Coronary artery (tissue), 2 donors: ENCODE measurements around the gene ZDHHC24.

Experiments used
- DNase-seq: peaks from one replicate; pipeline ENCODE4 v3.0.0-alpha.2; 2017; ENCODE audit warnings: low spot score
- H3K27ac ChIP-seq, 2 donors: fragments of 200-600 bp; sonication (generic); one replicate each; pipeline ENCODE4 v1.5.1; 2016 to 2019
- H3K4me3 ChIP-seq: fragments of 200-600 bp; sonication (generic); 2 replicates; pipeline ENCODE4 v1.5.1; 2016; ENCODE audit warnings: mild to moderate bottlenecking, moderate library complexity
- TF ChIP-seq, protein P1 (sequence below): fragments of 200-600 bp; sonication (generic); IDR thresholded peaks from one replicate; pipeline ENCODE4 v1.5.1; 2019; ENCODE audit warnings: antibody characterized with exemption

The ZDHHC24 gene

DNA sequence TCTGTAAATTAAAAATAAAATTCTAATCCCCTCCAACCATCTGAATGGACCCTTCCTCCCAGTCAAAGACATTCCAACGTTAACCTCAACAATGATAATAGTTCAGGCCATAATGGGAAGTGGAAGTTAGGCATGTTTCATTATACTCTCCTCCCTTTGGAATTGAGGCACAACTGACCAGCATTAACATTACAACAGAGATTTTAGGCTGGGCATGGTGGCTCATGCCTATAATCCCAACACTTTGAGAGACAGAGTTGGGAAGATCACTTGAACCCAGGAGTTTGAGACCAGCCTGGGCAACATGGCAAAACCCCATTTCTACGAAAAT lies 25.0 kb upstream of the ZDHHC24 start:
- no peak for DNase-seq
- TF ChIP-seq, protein P1, sequence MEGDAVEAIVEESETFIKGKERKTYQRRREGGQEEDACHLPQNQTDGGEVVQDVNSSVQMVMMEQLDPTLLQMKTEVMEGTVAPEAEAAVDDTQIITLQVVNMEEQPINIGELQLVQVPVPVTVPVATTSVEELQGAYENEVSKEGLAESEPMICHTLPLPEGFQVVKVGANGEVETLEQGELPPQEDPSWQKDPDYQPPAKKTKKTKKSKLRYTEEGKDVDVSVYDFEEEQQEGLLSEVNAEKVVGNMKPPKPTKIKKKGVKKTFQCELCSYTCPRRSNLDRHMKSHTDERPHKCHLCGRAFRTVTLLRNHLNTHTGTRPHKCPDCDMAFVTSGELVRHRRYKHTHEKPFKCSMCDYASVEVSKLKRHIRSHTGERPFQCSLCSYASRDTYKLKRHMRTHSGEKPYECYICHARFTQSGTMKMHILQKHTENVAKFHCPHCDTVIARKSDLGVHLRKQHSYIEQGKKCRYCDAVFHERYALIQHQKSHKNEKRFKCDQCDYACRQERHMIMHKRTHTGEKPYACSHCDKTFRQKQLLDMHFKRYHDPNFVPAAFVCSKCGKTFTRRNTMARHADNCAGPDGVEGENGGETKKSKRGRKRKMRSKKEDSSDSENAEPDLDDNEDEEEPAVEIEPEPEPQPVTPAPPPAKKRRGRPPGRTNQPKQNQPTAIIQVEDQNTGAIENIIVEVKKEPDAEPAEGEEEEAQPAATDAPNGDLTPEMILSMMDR, result no peak
- Histone ChIP-seq H3K27ac (no peak overlapping the region), H3K4me3 (no peak overlapping the region)

- Histone ChIP-seq H3K27ac (no peak overlapping the region), H3K4me3 (no peak overlapping the region)
- TF ChIP-seq, protein P1, result no peak
- DNase-seq, result no peak
These were observed 24.4 kb upstream of the ZDHHC24 start for GRCh38 chr11:66570079-66570849.

- no peak overlapping the region for H3K4me3 ChIP-seq
These were observed 23.2 kb upstream of the ZDHHC24 start for GRCh38 chr11:66569076-66569475.

GRCh38 chr11:66568124-66568916 lies 22.5 kb upstream of the ZDHHC24 start, which contains the start of gene CTSF:
TSS of gene CTSF (minus strand) at chr11:66568606. CDS start at chr11:66568486, 120 bp downstream.
- peak; percentile 84 for DNase-seq
- Histone ChIP-seq H3K4me3 (peak within 1 kb of the TSS; percentile 91), H3K27ac (peak within 1 kb of the TSS; percentile 54 to 73)
- TF ChIP-seq, protein P1, result no peak

More at GRCh38 chr11:66569076-66569475, 23.2 kb upstream of the ZDHHC24 start:
- H3K27ac ChIP-seq, result no peak overlapping the region
- DNase-seq, result peak; percentile 67
- TF ChIP-seq, protein P1, result no peak

DNA sequence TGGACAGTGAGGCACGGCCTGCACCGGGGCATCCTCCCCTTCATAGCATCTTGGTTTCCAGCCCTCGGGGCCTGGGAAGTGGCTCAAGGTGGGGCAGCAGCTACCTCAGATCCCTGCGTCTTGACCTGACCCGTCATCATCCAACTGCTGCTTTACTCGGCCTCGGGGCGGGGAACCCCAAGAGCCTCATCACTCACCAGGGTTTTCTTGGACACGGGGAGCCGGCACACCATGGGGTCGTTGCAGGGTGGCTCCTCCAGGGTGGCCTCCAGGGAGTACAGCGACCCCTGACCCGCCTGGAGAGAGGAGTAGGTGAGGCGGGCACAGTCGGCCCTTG lies 21.9 kb upstream of the ZDHHC24 start:
- DNase-seq, result peak; percentile 60
- Histone ChIP-seq H3K27ac (peak overlapping the region; percentile 54 to 73), H3K4me3 (peak overlapping the region; percentile 91)
- TF ChIP-seq, protein P1, result no peak

DNA sequence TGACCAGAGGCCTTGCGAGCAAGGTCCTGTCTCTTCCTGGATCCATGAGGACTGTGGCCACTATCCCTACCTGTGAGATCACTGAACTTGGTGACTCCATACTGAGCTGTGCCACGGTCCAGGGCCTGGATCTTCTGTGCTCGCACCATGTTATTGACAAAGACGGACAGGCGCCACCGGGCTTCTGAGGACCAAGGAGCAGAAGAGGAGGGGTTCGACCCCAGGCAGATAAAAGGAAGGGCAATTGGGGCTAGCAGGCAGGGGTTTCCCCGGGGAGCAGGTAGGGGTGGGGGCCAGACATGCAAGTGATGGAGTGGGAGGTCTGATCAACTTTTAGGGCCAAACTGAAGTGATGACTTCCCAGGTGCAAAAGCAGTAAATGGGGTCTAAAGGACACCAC lies 20.4 kb upstream of the ZDHHC24 start:
- peak; percentile 67 for DNase-seq
- Histone ChIP-seq H3K27ac (no peak overlapping the region), H3K4me3 (no peak overlapping the region)
- TF ChIP-seq, protein P1, result no peak
